Caco-2 (cell line): ENCODE data around the gene RAI1. TPM values are rescaled to one million over a fixed set of nuclear protein-coding genes. Genes with fewer than 3 reads are reported as not detected.

ENCODE experiments used
- BruUV-seq: library from RNA; stranded (reverse); fragments of 400-500 nt; replicated peaks from 2 replicates; lab custom pipeline; 2021; lab: Mats Ljungman, UMichigan
- CTCF ChIA-PET: fragments of 300-600 bp; sonication (Branson Sonifier 250); formaldehyde crosslinking; loops from one replicate; lab custom pipeline; 2022; ENCODE audit warnings: antibody characterized with exemption; lab: Charles Lee
- POLR2A ChIA-PET: fragments of 300-600 bp; sonication (Branson Sonifier 250); formaldehyde crosslinking; loops from one replicate; lab custom pipeline; 2022; ENCODE audit warnings: antibody characterized with exemption; lab: Charles Lee
- DNase-seq, 2 experiments: peaks; one replicate each; pipeline versions ENCODE4 v3.0.0 to v3.0.0-alpha.2; 2020 to 2022
- H3K27me3 ChIP-seq: replicated peaks from 2 replicates; pipeline ENCODE4 v1.6.0; 2011; ENCODE audit warnings: low read length; ENCODE audit not compliant: control insufficient read depth, insufficient read depth
- H3K36me3 ChIP-seq: 2 replicates; pipeline ENCODE4 v1.5.1; 2011; ENCODE audit warnings: low read length; ENCODE audit not compliant: control insufficient read depth, insufficient read depth
- H3K4me1 ChIP-seq: fragments of 250-450 bp; sonication (Bioruptor Pico); 2 replicates; pipeline ENCODE4 v1.5.1; 2020; ENCODE audit warnings: mild to moderate bottlenecking
- H3K4me3 ChIP-seq: 2 replicates; pipeline ENCODE4 v1.5.1; 2011; ENCODE audit warnings: low read depth, mild to moderate bottlenecking, control low read depth, low read length
- H3K9me3 ChIP-seq: fragments of 250-450 bp; sonication (Bioruptor Pico); 2 replicates; pipeline ENCODE4 v1.5.1; 2020; ENCODE audit warnings: mild to moderate bottlenecking, moderate library complexity
- H3K27ac Mint-ChIP-seq: one replicate; pipeline ENCODE4 v1.8.0; 2022; ENCODE audit warnings: mixed read lengths; ENCODE audit not compliant: unreplicated experiment
- H3K27me3 Mint-ChIP-seq: one replicate; pipeline ENCODE4 v1.8.0; 2022; ENCODE audit warnings: mixed read lengths; ENCODE audit not compliant: insufficient read depth, unreplicated experiment
- H3K36me3 Mint-ChIP-seq: one replicate; pipeline ENCODE4 v1.8.0; 2022; ENCODE audit warnings: mild to moderate bottlenecking, mixed read lengths; ENCODE audit not compliant: insufficient read depth, unreplicated experiment
- H3K4me1 Mint-ChIP-seq: one replicate; pipeline ENCODE4 v1.8.0; 2022; ENCODE audit warnings: low read depth, mixed read lengths; ENCODE audit not compliant: unreplicated experiment
- H3K4me3 Mint-ChIP-seq: one replicate; pipeline ENCODE4 v1.8.0; 2022; ENCODE audit warnings: mild to moderate bottlenecking, moderate library complexity, mixed read lengths; ENCODE audit not compliant: unreplicated experiment
- H3K9me3 Mint-ChIP-seq: one replicate; pipeline ENCODE4 v1.8.0; 2022; ENCODE audit warnings: mixed read lengths; ENCODE audit not compliant: unreplicated experiment
- CTCF ChIP-seq, 2 experiments: fragments of 200-600 bp in 1 of 2; IDR thresholded peaks; 1 replicate in 1 of 2; 2 replicates in 1 of 2; pipeline versions ENCODE4 v1.5.1 to v1.8.0; 2011 to 2022; ENCODE audit warnings: antibody characterized with exemption in 1 of 2, control low read depth in 1 of 2, inconsistent platforms in 1 of 2, low read depth in 1 of 2, low read length in 1 of 2, mild to moderate bottlenecking in 1 of 2, moderate library complexity in 1 of 2; ENCODE audit not compliant: insufficient read depth in 1 of 2, severe bottlenecking in 1 of 2, unreplicated experiment in 1 of 2
- intact Hi-C: fragments of 100-400 bp; cut with micrococcal nuclease; formaldehyde crosslinking; loops from one replicate; pipeline ENCODE4 v1.10.0; 2022; ENCODE audit not compliant: unreplicated experiment
- total RNA-seq: library from RNA; stranded (reverse); gene quantifications from 2 replicates; pipeline ENCODE4 v1.2.3, GENCODE V29; 2022

The RAI1 gene
- total RNA-seq, 1 experiment from 2014 or later = 44.3 TPM

- Mint-ChIP-seq H3K9me3 (peaks cover 12% of the 10 kb centered on the region), H3K4me1 (peaks cover 20% of the 10 kb centered on the region), H3K4me3 (no peak overlapping the region), H3K27ac (no peak overlapping the region), H3K36me3 (peaks cover 6% of the 10 kb centered on the region), H3K27me3 (no peaks in the 10 kb centered on the region)
- DNase-seq = no peak
- Histone ChIP-seq H3K36me3 (no peaks in the 10 kb centered on the region), H3K4me1 (peaks cover 10% of the 10 kb centered on the region), H3K27me3 (no peaks in the 10 kb centered on the region), H3K4me3 (no peak overlapping the region), H3K9me3 (peaks cover 6% of the 10 kb centered on the region)
- BruUV-seq = no TSS peak
- no peak for TF ChIP-seq CTCF (IDR thresholded peaks at IDR 0.05; ENCODE audit: insufficient read depth in 1 of 2, low read depth in 1 of 2, low read length in 1 of 2, severe bottlenecking in 1 of 2, unreplicated experiment in 1 of 2)
- intact Hi-C loops = no loop called here
- ChIA-PET POLR2A (no interaction called here), CTCF (no interaction called here)
Measured at GRCh38 chr17:17645961-17646360, 35.3 kb upstream of the RAI1 start.

- intact Hi-C loops = no loop called here
- DNase-seq = peak in 1 of 2 experiments; percentile 15
- POLR2A ChIA-PET = interaction anchor here (0.7 kb wide), 1 partner anchor 207 kb away, joined by 3 read pairs; no protein-coding TSS in a partner anchor
- Histone ChIP-seq H3K4me1 (peaks cover 10% of the 10 kb centered on the region), H3K9me3 (peaks cover 6% of the 10 kb centered on the region), H3K36me3 (no peaks in the 10 kb centered on the region), H3K27me3 (no peaks in the 10 kb centered on the region), H3K4me3 (no peak overlapping the region)
- peaks cover 12% of the 10 kb centered on the region for H3K9me3 Mint-ChIP-seq
- CTCF ChIA-PET = interaction anchor here (0.6 to 1.3 kb wide), 7 partner anchors 20 to 542 kb away, joined by 3 to 5 read pairs (median 4); no protein-coding TSS in a partner anchor
- BruUV-seq = no TSS peak
- peaks cover 20% of the 10 kb centered on the region for H3K4me1 Mint-ChIP-seq
- TF ChIP-seq CTCF (IDR thresholded peaks at IDR 0.05; ENCODE audit: insufficient read depth in 1 of 2, low read depth in 1 of 2, low read length in 1 of 2, severe bottlenecking in 1 of 2, unreplicated experiment in 1 of 2) = no peak
- H3K27ac Mint-ChIP-seq = peak overlapping the region; percentile 32
- no peak overlapping the region for H3K4me3 Mint-ChIP-seq
- no peaks in the 10 kb centered on the region for H3K27me3 Mint-ChIP-seq
- peaks cover 11% of the 10 kb centered on the region for H3K36me3 Mint-ChIP-seq
Measured at GRCh38 chr17:17647524-17648178, 33.6 kb upstream of the RAI1 start.

GRCh38 chr17:17648762-17649161 lies 32.5 kb upstream of the RAI1 start:
- H3K9me3 ChIP-seq = peaks cover 6% of the 10 kb centered on the region
- H3K4me1 ChIP-seq = peaks cover 10% of the 10 kb centered on the region
- no peaks in the 10 kb centered on the region for H3K27me3 Mint-ChIP-seq
- H3K27ac Mint-ChIP-seq = peak overlapping the region; percentile 32
- no TSS peak for BruUV-seq
- ChIA-PET CTCF (interaction anchor here (1.3 kb wide), 1 partner anchor 152 kb away, joined by 4 read pairs; no protein-coding TSS in a partner anchor), POLR2A (interaction anchor here (0.6 kb wide), 1 partner anchor 373 kb away, joined by 4 read pairs; no protein-coding TSS in a partner anchor)
- no peak overlapping the region for H3K4me3 Mint-ChIP-seq
- H3K4me1 Mint-ChIP-seq = peaks cover 20% of the 10 kb centered on the region
- intact Hi-C loops = no loop called here
- peaks cover 12% of the 10 kb centered on the region for H3K9me3 Mint-ChIP-seq
- H3K36me3 Mint-ChIP-seq = peaks cover 11% of the 10 kb centered on the region
- H3K27me3 ChIP-seq = no peaks in the 10 kb centered on the region
- no peak overlapping the region for H3K4me3 ChIP-seq
- TF ChIP-seq CTCF (IDR thresholded peaks at IDR 0.05; ENCODE audit: insufficient read depth in 1 of 2, low read depth in 1 of 2, low read length in 1 of 2, severe bottlenecking in 1 of 2, unreplicated experiment in 1 of 2) = no peak
- DNase-seq = no peak
- H3K36me3 ChIP-seq = no peaks in the 10 kb centered on the region
